ENCODE measurements around the gene SP7. TPM values are rescaled to one million over a fixed set of nuclear protein-coding genes. Genes with fewer than 3 reads are reported as not detected.
"Not testable (repeated sequence)": the region's sequence is repeated elsewhere in the genome, so short reads cannot be mapped to it uniquely, and the experiment has no call there.

The SP7 gene
- polyA plus RNA-seq (2013, experiment 1 of 2; ENCODE audit: insufficient read length), result not detected
- polyA plus RNA-seq (2013, experiment 2 of 2; ENCODE audit: insufficient read length), result not detected

DNA sequence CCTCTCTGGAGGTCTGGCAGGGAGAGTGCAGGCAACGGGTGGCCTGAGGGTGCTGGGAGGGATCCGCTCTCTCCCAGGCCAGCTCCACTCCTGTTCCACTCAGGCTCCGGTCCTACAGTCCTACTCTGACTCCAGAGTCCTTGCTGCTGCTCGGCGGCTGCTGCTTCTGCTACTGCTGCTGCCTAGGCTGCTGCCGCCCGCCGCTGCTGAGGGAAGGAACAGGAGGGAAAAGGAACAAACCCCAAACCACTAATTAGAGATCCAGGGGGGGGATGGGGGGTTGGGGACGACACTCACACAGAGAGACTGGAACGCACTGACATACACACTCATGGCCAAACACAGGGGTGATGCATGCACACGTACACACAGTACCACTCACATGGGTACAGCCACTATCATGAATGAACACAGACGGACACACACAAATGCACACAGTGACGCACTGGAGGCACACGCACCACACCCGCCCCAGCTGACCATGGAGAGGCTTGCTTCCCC is at the start of gene SP7:
TSS of gene SP7 (minus strand) at position 174 of the 501 bp plus-strand sequence. CDS start 708 bp downstream, outside the sequence.
- DNase-seq, result no peak

GRCh38 chr12:53383258-53383657 is 47.1 kb upstream of the SP7 start:
- DNase-seq, result no peak

GRCh38 chr12:53381731-53382630 is 45.8 kb upstream of the SP7 start:
- peak; percentile 34 for DNase-seq

DNA sequence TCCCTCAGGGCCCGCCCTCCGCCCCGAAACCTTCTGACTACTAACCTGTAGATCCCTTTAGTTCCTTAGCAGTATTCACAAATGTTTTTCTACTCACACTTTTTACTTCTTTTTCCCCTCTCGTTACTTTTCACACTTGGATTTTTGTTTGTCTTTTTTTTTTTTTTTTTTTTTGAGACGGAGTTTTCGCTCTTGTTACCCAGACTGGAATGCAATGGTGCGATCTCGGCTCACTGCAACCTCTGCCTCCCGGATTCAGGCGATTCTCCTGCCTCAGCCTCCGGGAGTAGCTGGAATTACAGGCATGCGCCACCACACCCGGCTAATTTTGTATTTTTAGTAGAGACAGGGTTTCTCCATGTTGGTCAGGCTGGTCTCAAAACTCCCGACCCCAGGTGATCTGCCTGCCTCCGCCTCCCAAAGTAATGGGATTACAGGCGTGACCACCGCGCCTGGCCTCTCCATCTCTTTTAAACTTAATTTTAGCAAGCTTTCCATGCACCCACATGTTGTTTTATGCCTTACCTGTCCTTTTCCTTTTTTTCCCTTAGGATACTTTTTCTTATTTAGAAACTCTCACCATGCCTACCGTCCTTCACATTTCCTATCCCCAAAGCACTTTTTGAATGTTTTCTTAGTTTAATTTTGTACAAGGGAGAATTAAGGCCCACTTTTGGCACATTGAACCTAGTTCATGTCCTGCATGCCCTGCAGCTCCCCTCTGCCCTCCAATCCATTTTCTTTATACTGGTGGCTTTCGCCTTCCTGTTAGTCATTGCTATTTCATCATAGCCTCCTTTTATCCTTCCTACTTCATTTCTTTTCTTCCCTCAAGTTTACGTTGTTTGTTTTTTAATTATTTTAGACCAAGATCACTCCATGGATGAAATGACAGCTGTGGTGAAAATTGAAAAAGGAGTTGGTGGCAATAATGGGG is 44.9 kb upstream of the SP7 start:
- DNase-seq, result peak; percentile 61

GRCh38 chr12:53380104-53380793 is 44.1 kb upstream of the SP7 start, which contains the start of gene SP1:
Gene SP1 (plus strand): TSS chr12:53380176. CDS start chr12:53380292, 116 bp downstream.
- DNase-seq, result peak; percentile 94

GRCh38 chr12:53379389-53380103 is 43.4 kb upstream of the SP7 start:
- DNase-seq, result peak; percentile 100

- DNase-seq, result no peak
These were observed 42.7 kb upstream of the SP7 start for GRCh38 chr12:53378724-53379388.

- DNase-seq, result no peak
These were observed 42.1 kb upstream of the SP7 start for GRCh38 chr12:53378222-53378621.

GRCh38 chr12:53376747-53377146 is 40.6 kb upstream of the SP7 start:
- no peak for DNase-seq

DNA sequence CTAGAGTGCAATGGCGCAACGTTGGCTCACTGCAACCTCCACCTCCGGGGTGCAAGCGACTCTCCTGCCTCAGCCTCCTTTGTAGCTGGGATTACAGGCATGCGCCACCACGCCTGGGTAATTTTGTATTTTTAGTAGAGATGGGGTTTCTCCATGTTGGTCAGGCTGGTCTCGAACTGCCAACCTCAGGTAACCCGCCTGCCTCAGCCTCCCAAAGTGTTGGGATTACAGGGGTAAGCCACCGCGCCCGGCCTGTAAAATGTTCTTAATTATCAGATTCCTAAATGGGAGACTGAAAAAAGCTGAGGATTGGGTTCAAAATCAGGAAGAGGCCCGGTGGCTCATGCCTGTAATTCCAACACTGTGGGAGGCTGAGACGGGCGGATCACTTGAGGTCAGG is 38.1 kb upstream of the SP7 start:
- not testable (repeated sequence) for DNase-seq

- not testable (repeated sequence) for DNase-seq
These were observed 37.5 kb upstream of the SP7 start for GRCh38 chr12:53373554-53374133.

DNA sequence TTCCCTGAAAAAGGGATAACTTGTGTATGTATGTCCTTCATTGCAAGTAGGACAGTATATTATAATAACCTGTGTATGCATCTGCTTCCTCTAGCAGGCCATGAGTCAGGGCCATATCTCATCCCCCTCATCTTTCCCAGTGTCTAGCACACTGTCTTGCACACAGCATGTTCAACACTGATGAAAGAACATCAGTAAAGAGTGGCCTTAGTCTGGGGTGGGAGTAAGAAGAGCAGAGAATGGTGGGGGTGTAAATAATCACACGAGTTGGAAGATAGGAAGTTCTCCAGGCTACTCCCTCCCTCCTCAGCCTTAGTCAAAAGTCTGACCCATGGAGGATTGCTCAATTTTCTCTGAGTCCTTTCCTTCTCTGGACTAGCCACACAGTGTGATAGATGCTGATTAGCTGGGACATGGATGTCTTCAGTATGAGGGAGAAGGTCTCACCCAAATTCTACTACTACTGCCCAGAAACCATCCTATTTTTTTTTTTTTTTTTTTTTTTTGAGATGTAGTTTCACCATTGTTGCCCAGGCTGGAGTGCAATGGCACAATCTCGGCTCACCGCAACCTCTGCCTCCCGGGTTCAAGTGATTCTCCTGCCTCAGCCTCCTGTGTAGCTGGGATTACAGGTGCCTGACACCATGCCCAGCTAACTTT is 29.2 kb upstream of the SP7 start:
- DNase-seq, result no peak

DNA sequence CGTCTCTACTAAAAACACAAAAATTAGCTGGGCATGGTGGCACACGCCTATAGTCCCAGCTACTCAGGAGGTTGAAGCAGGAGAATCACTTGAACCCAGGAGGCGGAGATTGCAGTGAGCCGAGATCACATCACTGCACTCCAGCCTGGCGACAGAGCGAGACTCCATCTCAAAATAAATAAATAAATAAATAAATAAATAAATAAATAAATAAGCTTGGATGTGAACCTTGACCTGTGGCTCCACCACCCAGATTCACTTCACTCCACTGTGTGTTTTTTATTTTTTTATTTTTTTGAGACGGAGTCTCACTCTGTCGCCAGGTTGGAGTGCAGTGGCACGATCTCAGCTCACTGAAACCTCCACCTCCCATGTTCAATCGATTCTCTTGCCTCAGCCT is 25.5 kb upstream of the SP7 start:
- not testable (repeated sequence) for DNase-seq

DNA sequence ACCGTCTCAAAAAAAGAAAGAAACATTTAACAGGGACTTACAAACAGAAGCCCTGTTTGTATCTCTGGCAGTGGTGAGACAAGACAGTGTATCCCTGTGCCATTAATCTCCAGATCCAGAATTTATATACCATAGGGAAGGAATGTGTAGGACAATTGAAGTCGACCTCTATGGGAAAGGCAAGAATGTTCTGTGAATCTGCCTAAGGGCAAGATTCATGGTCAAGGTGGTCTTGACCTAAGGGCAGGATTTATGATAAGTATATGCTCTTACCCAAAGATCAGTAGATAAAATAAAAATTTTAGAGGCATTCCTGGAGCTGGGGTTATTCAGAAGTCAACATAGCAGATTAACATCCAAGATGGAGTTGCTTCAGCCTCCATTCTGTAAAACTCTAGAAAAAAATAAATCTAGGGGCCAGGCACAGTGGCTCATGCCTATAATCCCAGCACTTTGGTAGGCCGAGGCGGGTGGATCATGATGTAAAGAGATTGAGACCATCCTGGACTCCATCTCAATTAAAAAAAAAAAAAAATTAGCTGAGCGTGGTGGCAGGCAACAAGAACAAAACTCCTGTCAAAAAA is 22.8 kb upstream of the SP7 start:
- DNase-seq, result no peak

GRCh38 chr12:53355121-53355520 is 19.0 kb upstream of the SP7 start:
- DNase-seq, result no peak

- DNase-seq, result no peak
These were observed 17.1 kb upstream of the SP7 start for GRCh38 chr12:53353257-53353655.

- peak; percentile 81 for DNase-seq
These were observed 16.4 kb upstream of the SP7 start for GRCh38 chr12:53352331-53353256.

DNA sequence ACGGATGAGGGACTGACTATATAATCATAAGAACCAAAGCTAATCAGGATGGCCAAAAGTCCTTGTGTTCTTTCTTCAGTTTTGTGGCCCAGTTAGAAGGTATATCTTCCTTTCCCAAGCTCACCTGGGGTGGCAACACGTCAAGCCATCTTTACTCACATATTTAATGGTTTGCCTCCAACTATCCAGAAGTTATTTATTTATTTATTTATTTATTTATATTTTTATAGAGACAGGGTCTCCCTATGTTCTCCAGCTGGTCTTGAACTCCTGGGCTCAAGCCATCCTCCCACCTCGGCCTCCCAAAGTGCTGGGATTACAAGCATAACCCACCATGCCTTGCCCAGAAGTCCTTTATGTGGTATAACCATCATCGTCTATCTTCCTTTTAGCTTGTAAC is 11.8 kb upstream of the SP7 start:
- DNase-seq, result no peak
